HepG2 (cell line): ENCODE results near the gene FGD2. TPM values are rescaled to one million over a fixed set of nuclear protein-coding genes. Genes with fewer than 3 reads are reported as not detected.
A peak's percentile ranks its signal among the peaks of the same experiment; 100 is the strongest.

Experiments
- FOXP1 ChIP-seq, 2 experiments: fragments of 450-650 bp in 1 of 2; IDR thresholded peaks; 2 replicates each; pipeline ENCODE4 v1.6.1; 2017 to 2018; ENCODE audit warnings: antibody characterized with exemption in 1 of 2
- GATA4 ChIP-seq: sonication (generic); IDR thresholded peaks from 2 replicates; pipeline ENCODE4 v1.6.1; 2016; ENCODE audit warnings: antibody characterized with exemption, low read depth, borderline replicate concordance
- IRF2 ChIP-seq: IDR thresholded peaks from 2 replicates; pipeline ENCODE4 v1.6.1; 2018; ENCODE audit warnings: missing genetic modification reagents, missing compliant biosample characterization
- MATR3 ChIP-seq: sonication (generic); formaldehyde crosslinking; IDR thresholded peaks from 2 replicates; pipeline ENCODE4 v1.4.0; 2020; ENCODE audit warnings: missing genetic modification reagents
- NFKB2 ChIP-seq: sonication (generic); formaldehyde crosslinking; IDR thresholded peaks from 2 replicates; pipeline ENCODE4 v1.4.0; 2020; ENCODE audit warnings: missing genetic modification reagents, borderline replicate concordance
- PCBP1 ChIP-seq: fragments of 200-400 bp; formaldehyde crosslinking; IDR thresholded peaks from 2 replicates; pipeline ENCODE4 v1.6.1; 2017; ENCODE audit warnings: mild to moderate bottlenecking, low read depth, low read length, borderline replicate concordance
- ZNF260 ChIP-seq: sonication (generic); formaldehyde crosslinking; IDR thresholded peaks from 2 replicates; pipeline ENCODE4 v1.4.0; 2020; ENCODE audit warnings: missing genetic modification reagents, low read depth, mild to moderate bottlenecking, borderline replicate concordance
- ZNF263 ChIP-seq: sonication (generic); formaldehyde crosslinking; IDR thresholded peaks from 2 replicates; pipeline ENCODE4 v1.4.0; 2020; ENCODE audit warnings: missing genetic modification reagents
- polyA plus RNA-seq, 8 experiments: library from polyadenylated mRNA; depleted of rRNA in 3 of 8; stranded (reverse) in 7 of 8; unstranded in 1 of 8; fragments of >200 nt; fragmentation: Illumina TruSeq in 4 of 8; extraction: Trizol in 4 of 8; gene quantifications; 2 replicates each; pipeline versions ENCODE4 v1.2.1 to v1.2.3, GENCODE V29; 2011 to 2016; ENCODE audit warnings: low read depth in 4 of 8, missing spikeins in 1 of 8, mixed read lengths in 1 of 8; ENCODE audit not compliant: insufficient read depth in 1 of 8
- total RNA-seq, 5 experiments: library from RNA; depleted of rRNA; stranded (reverse); fragments of >200 nt; fragmentation: Illumina TruSeq; extraction: Trizol; gene quantifications; 2 replicates each; pipeline ENCODE4 v1.2.3, GENCODE V29; 2016; ENCODE audit warnings: low read depth in 1 of 5
- TF ChIP-seq, protein P1 (sequence below): sonication (generic); formaldehyde crosslinking; IDR thresholded peaks from 2 replicates; pipeline ENCODE4 v1.4.0; 2020; ENCODE audit warnings: missing genetic modification reagents
- TF ChIP-seq, protein P2 (sequence below): sonication (generic); formaldehyde crosslinking; IDR thresholded peaks from 2 replicates; pipeline ENCODE4 v1.4.0; 2020; ENCODE audit warnings: missing genetic modification reagents
- TF ChIP-seq, protein P3 (sequence below): IDR thresholded peaks from 2 replicates; pipeline ENCODE4 v1.6.1; 2016; ENCODE audit warnings: missing compliant biosample characterization, missing genetic modification reagents, borderline replicate concordance
- TF ChIP-seq, protein P4 (sequence below): sonication (generic); formaldehyde crosslinking; IDR thresholded peaks from 2 replicates; pipeline ENCODE4 v1.4.0; 2020; ENCODE audit warnings: missing genetic modification reagents
- TF ChIP-seq, protein P5 (sequence below): sonication (generic); formaldehyde crosslinking; IDR thresholded peaks from 2 replicates; pipeline ENCODE4 v1.5.0; 2020; ENCODE audit warnings: mild to moderate bottlenecking, missing genetic modification reagents
- TF ChIP-seq, protein P6 (sequence below): sonication (generic); formaldehyde crosslinking; IDR thresholded peaks from 2 replicates; pipeline ENCODE4 v1.5.0; 2020; ENCODE audit warnings: missing genetic modification reagents

FGD2 gene
- total and polyA plus RNA-seq, 2 of the 13 experiments (the other 11 are each of a cell fraction or from before 2014, with no cell fraction given) = not detected

DNA sequence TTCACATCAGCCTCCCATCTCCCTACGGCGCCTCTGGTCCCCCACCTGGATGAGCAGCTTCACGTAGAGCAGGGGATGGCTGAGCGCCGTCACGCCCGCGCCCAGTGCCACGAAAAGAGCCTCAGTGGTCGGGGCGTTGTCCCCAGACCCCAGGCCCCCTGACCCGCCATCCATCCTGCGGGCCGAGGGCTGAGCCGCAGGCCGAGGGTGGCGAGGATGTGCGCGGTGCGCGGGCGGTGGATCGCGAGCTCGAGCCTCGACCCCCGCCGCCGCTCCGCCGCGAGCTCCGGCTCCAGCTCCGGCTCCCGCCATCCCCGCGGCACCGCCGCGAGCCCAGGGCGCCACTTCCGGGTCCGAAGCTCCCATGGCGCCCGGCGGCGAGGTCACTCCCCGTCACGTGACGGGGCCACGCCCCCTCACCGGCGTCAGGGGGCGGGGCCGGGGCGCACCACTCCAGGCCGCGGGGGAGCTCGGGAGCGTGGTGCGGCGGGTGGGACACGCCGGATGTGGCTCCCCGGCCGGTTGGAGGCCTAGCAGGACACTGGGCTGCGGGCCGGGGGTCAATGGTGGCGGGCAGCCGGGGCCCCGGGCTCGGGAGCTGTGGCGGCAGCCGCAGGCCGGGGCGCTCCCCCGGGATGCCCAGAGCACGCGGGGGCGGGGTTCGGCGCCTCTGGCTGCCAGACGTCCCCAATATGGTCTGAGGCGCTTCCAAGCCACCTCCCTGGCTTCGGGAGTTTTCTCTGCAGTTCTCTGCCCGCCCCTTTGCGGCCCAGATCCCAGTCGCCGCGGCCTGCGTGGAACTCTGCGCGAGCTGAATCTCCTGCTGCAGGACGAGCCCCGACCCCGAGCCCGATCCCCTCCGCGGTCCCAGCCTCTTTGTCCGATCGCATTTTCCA, 19.4 kb upstream of the FGD2 start, which contains the start of gene MTCH1 (continued):
- TF ChIP-seq IRF2 (CRISPR knock-in tag) (peak; percentile 63; the same call in 1 of the 2 replicates), PCBP1 (0 out of 2 replicates have a peak, but pooled peaks have one; percentile 81), GATA4 (no peak; the same call in 1 of the 2 replicates), ZNF263 (CRISPR knock-in tag) (0 out of 2 replicates have a peak, but pooled peaks have one; percentile 16), FOXP1 (IDR thresholded peaks at IDR 0.05) (no peak), FOXP1 (CRISPR knock-in tag; IDR thresholded peaks at IDR 0.05) (no peak), ZNF260 (CRISPR knock-in tag) (no peak), NFKB2 (CRISPR knock-in tag) (no peak; the same call in none of the 2 replicates), MATR3 (CRISPR knock-in tag) (no peak)
- TF ChIP-seq, protein P1, sequence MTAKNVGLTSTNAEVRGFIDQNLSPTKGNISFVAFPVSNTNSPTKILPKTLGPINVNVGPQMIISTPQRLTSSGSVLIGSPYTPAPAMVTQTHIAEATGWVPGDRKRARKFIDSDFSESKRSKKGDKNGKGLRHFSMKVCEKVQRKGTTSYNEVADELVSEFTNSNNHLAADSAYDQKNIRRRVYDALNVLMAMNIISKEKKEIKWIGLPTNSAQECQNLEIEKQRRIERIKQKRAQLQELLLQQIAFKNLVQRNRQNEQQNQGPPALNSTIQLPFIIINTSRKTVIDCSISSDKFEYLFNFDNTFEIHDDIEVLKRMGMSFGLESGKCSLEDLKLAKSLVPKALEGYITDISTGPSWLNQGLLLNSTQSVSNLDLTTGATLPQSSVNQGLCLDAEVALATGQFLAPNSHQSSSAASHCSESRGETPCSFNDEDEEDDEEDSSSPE (CRISPR knock-in tag) = peak; percentile 89
- TF ChIP-seq, protein P2, sequence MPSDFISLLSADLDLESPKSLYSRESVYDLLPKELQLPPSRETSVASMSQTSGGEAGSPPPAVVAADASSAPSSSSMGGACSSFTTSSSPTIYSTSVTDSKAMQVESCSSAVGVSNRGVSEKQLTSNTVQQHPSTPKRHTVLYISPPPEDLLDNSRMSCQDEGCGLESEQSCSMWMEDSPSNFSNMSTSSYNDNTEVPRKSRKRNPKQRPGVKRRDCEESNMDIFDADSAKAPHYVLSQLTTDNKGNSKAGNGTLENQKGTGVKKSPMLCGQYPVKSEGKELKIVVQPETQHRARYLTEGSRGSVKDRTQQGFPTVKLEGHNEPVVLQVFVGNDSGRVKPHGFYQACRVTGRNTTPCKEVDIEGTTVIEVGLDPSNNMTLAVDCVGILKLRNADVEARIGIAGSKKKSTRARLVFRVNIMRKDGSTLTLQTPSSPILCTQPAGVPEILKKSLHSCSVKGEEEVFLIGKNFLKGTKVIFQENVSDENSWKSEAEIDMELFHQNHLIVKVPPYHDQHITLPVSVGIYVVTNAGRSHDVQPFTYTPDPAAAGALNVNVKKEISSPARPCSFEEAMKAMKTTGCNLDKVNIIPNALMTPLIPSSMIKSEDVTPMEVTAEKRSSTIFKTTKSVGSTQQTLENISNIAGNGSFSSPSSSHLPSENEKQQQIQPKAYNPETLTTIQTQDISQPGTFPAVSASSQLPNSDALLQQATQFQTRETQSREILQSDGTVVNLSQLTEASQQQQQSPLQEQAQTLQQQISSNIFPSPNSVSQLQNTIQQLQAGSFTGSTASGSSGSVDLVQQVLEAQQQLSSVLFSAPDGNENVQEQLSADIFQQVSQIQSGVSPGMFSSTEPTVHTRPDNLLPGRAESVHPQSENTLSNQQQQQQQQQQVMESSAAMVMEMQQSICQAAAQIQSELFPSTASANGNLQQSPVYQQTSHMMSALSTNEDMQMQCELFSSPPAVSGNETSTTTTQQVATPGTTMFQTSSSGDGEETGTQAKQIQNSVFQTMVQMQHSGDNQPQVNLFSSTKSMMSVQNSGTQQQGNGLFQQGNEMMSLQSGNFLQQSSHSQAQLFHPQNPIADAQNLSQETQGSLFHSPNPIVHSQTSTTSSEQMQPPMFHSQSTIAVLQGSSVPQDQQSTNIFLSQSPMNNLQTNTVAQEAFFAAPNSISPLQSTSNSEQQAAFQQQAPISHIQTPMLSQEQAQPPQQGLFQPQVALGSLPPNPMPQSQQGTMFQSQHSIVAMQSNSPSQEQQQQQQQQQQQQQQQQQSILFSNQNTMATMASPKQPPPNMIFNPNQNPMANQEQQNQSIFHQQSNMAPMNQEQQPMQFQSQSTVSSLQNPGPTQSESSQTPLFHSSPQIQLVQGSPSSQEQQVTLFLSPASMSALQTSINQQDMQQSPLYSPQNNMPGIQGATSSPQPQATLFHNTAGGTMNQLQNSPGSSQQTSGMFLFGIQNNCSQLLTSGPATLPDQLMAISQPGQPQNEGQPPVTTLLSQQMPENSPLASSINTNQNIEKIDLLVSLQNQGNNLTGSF = 0 out of 2 replicates have a peak, but pooled peaks have one; percentile 52
- TF ChIP-seq, protein P3, sequence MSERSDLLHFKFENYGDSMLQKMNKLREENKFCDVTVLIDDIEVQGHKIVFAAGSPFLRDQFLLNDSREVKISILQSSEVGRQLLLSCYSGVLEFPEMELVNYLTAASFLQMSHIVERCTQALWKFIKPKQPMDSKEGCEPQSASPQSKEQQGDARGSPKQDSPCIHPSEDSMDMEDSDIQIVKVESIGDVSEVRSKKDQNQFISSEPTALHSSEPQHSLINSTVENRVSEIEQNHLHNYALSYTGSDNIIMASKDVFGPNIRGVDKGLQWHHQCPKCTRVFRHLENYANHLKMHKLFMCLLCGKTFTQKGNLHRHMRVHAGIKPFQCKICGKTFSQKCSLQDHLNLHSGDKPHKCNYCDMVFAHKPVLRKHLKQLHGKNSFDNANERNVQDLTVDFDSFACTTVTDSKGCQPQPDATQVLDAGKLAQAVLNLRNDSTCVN (CRISPR knock-in tag) = no peak
- TF ChIP-seq, protein P4, sequence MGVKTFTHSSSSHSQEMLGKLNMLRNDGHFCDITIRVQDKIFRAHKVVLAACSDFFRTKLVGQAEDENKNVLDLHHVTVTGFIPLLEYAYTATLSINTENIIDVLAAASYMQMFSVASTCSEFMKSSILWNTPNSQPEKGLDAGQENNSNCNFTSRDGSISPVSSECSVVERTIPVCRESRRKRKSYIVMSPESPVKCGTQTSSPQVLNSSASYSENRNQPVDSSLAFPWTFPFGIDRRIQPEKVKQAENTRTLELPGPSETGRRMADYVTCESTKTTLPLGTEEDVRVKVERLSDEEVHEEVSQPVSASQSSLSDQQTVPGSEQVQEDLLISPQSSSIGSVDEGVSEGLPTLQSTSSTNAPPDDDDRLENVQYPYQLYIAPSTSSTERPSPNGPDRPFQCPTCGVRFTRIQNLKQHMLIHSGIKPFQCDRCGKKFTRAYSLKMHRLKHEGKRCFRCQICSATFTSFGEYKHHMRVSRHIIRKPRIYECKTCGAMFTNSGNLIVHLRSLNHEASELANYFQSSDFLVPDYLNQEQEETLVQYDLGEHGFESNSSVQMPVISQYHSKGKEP (CRISPR knock-in tag) = no peak; the same call in 1 of the 2 replicates
- TF ChIP-seq, protein P5, sequence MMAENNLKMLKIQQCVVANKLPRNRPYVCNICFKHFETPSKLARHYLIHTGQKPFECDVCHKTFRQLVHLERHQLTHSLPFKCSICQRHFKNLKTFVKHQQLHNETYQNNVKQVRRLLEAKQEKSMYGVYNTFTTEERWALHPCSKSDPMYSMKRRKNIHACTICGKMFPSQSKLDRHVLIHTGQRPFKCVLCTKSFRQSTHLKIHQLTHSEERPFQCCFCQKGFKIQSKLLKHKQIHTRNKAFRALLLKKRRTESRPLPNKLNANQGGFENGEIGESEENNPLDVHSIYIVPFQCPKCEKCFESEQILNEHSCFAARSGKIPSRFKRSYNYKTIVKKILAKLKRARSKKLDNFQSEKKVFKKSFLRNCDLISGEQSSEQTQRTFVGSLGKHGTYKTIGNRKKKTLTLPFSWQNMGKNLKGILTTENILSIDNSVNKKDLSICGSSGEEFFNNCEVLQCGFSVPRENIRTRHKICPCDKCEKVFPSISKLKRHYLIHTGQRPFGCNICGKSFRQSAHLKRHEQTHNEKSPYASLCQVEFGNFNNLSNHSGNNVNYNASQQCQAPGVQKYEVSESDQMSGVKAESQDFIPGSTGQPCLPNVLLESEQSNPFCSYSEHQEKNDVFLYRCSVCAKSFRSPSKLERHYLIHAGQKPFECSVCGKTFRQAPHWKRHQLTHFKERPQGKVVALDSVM (CRISPR knock-in tag) = no peak; the same call in 1 of the 2 replicates
- TF ChIP-seq, protein P6, sequence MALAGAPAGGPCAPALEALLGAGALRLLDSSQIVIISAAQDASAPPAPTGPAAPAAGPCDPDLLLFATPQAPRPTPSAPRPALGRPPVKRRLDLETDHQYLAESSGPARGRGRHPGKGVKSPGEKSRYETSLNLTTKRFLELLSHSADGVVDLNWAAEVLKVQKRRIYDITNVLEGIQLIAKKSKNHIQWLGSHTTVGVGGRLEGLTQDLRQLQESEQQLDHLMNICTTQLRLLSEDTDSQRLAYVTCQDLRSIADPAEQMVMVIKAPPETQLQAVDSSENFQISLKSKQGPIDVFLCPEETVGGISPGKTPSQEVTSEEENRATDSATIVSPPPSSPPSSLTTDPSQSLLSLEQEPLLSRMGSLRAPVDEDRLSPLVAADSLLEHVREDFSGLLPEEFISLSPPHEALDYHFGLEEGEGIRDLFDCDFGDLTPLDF (CRISPR knock-in tag) = no peak
